HG03108 (cell line): ENCODE data around the gene ITM2C.

Source experiments
- ATAC-seq: cut with Tn5 transposase; IDR thresholded peaks from one replicate; pipeline ENCODE4 v1.9.1; 2021; ENCODE audit warnings: moderate library complexity; ENCODE audit not compliant: unreplicated experiment

Gene ITM2C

DNA sequence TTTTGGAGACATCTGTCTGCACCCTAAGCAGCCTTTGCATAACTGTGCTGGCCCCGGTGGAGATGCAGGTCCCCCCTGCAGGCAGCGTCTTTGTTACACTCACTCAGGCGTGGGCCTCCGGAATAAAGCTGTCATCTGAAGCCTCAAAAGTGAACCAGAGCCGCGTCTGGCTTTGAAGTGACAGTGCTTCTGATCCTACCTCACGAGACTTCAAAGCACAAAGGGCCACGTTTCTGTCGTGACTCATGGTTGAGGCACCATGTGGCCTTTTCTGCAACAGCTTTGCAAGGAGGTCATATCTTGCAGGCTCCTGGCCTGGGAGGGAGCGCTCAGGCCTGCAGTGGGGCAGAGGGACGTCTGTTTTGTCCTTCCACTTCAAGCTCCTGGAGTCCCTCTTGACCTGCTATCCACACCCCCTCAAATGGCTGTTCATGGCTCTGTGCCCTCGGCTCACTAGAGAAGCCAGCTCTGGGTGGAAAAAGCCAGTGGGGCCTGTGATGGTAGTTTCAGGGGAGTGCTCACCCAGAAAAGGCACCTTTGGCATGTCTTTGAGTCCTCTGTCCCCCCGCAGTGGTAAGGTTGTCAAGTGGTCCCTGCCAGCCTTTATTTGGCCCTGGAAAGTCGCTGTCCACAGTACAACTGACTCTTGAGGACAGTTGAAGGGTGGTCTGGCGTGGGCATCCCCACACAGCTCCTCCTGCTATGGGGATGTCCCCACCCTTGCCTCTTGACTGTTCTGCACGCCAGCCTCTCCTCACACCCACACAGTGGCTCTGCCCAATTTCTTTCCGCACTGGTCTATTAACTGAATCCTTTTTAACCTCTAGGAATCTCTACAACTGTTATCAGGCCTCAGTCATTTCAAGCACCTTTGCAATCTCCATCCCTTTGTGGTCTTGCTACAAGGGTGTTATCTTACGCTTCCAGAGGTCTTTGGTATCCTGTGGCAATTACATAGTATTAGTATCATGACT lies 41.0 kb downstream of the ITM2C start:
- no peak for ATAC-seq

DNA sequence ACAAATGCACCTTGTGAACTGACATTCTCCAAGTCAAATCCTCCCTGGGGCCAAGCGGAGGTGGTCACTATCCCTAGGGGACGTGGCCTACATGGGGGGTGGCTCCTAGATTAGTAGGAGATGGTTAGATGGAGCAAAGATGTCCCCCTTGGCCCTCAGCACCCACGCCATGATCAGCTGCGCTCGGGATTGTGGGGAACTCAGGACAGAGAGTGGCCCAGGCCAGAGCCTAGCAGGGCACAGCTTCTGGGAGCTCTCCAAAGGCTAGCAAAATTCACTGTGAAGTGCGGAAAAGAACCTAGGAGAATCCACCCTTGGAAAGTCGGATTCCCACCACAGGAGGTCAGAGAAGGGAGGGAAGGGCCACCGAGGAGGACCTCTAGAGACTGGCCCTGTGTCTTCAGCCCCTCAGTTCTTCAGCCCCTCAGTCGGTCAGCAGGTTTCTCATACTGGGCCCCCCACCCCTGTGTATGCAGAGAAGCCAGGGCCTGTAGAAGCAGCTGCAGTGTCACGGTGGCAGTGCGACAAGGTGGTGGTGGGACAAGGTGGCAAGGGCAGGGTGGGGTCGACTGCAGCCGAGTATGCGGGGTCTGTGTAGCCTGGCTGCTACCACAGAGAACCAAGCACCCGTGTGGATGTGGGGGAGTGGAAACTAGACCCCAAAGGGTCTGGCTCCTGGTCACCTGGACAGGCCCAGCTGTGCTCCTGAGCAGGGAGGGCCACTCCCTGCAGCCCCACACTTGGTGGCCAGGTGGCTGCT lies 41.9 kb downstream of the ITM2C start:
- ATAC-seq: no peak

DNA sequence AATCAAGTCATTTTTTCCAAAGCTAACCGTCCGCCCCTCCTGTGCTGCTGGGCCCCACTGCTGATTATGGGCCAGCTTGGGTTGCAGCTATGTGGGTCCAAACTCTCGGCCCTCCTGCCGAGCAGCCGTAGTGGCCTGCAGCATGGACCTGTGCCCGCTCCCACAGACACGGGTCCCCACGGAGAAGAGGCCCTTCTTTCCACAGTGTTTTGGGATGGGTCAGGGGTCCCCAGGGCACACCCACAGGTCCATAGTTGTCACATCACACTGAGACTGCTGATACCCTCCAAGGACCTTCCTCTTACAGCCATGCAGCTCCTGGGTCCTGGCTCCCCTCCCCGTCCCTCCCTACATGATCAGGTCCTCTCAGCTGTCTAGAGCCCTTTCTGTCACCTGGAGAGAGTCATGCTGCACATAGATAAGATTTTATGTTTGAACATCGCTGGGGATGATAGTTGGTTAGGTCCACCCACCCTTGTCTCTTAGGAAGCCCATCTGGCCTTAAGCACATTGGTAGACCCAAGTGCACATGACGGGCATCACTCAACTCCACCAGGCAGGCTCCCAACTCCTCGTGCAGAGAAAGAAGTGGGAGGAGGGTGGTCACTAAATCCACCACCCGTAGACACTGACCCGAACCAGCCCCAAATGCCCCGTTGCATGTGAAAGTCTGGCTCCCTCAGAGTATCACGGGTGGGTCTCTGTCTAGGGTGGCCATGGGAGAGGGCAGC lies 42.8 kb downstream of the ITM2C start:
- ATAC-seq: no peak

DNA sequence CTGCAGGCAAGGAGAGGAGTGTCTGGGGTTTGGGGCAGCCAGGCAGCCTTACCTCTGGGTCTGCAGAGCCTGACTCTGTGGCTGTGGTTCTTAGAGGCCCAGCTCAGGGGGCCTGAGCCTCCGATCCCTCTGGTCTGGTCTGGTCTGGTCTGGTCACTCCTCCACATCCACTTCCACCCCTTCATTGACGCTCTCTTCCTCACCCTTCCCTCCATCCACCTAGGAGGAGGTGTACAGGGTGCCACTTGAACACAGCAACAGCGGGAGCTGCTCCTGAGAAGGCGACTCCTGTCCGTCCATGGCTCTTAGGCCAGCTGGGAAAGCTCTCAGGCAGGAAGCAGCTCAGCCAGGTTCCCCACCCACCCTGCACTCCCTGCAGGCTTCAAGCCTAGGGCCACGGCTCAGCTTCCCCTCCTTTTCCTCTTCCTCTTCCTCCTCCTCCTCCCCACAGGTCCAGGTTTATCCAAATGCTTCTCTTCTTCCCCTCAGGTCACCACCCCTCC lies 43.4 kb downstream of the ITM2C start:
- no peak for ATAC-seq

DNA sequence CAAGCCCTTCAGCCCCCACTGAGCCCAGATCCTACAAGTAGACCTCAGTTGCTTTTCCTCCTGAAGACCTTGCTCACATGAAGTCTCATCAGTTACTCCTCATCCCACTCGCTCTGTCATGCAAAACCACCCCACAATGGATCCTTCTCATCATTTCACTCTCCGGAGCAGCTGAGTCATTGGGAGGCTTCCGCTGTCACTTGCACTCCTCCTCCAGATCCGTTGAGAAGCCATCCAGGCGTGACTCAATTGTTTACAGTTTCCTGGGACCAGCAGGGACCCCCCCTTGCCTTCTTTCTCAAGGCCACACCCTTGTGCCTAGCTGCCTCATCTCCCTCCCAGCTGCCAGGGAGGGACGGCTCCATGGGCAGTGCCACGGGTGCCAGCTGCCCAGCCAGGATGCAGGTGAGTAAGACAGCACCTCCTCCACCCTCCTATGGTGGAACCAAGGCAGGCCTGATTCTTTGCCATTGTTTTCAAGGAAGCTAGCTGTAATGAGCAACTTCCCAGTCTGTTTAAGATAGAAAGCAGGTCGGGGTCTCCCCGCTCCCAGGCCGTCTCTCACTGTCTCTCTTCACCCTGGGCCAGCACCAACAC lies 44.0 kb downstream of the ITM2C start:
- ATAC-seq: no peak

DNA sequence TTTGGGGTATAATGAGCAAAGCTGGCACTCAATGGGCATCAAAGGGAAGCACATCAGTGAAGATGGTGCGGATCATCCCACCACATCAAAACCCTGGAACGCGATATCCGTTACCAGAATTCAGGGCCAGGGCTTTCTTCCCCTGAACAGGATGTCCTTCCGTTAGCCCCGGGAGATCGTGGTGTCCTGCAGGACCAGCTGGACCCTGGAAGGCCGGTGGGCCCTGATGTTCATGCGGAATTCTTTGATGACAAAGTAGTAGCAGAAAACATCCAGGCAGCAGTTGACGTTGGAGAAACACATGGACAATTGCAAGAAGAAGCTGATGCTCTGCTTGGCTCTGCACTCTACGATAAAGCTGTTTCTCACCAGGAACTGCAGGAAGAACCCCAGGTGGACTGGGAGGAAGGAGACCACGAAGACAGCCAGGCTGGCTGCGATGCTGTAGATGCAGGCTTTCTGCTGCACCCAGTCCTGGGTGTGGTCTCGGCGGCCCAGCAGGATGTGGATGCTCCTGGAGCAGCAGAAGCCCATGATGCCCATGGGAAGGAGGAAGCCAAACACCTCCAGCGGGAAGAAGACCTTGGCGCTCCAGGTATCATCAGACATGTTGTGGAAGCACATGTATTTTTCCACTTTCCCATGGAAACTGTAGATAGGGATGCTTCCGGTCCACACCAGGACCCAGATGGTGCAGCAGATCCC lies 45.3 kb downstream of the ITM2C start:
- ATAC-seq: no peak

DNA sequence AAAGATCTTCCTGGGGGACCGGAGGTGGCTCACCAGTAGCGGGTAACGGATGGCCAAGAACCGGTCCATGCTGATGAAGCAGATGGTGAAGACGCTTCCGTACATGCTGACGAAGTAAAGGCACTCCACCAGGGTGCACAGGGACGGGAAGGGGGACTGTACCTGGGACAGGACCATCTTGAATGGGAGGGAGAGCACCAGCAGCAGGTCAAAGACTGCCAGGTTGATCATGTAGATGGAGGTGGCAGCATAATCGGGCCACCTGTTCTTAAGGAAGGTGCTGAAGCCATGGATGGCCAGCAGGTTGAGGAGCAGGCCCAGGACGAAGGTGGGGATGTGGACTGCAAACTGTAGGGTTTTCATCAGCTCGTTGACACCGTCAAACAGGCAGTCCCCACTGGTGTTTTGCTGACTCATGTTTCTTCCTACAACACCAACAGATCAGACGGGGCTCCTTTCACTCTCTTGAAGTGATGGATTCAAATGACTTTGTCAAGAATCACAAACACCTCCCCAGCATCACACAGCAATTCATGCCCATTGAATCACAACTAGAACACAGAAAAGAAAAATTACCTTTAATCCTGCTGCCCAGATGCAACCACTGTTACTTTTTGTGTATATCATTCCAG lies 45.9 kb downstream of the ITM2C start:
- no peak for ATAC-seq

DNA sequence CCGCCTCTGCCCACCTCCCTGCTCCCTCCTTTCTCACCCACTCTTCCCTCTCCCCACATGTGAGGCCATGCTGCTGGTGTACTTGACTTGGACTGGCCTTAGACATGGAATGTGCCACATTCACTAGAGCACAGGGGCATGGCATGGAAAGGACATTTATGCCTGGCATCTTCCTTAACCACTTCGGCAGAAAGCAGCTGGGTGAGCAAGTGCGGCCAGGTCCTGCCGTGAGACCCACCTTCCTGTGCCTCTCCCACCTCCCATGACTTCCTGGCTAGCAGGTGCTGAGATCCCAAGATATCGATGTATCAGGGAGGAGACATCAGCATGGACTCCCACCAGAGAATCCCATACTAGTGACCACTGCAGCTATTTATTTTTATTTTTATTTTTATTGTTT lies 47.3 kb downstream of the ITM2C start:
- no peak for ATAC-seq

DNA sequence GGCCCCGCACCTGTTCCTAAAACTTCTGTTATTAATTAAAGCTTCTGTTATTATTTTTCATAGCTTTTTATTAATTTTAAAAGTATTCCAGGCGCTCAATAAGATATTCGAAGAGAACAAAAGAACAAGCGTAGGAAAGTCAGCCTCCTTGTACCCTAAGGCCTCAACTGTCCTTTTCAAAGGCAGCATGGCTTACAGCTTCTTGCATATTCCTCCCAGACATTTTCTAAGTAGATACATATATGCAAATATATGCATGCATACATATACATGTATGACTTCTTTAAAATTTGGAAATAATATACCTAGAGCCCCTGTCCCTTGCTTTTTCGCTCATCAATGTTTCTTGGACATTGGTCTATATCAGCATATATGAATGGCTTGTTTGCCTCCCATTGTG lies 48.0 kb downstream of the ITM2C start:
- ATAC-seq: no peak

DNA sequence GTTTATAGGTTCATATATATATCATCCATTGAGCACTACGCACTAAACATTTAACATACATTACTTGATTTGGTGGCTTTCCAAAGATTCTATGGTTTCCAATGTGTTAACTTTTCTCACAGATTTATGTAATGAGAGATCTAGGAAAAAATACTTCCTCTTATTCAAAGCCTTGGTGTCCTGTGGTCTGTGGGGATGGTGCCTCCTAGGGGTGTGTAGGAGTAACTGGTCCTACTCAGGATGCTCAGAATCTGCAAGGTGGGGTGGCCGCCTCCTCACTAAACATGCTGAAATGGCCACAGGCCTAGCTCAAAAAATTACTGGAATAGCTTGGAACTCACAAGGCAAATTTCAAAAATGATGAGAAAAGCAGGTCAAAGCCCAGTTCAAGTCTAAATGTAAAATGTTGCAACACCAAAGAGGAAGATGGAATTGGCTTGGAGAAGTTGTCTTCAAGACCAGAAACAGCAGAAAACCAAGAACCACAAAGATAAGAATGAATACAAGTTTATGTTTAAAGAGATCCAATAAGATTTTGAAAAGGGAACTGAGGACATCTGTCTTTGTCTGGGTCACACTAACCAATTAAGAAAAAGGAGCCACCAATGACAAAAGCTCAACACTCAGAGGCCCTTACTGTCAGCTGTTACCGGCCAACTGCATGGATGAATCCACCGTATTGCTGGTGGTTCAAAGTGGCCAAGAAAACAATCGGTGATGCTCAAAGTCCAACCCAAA lies 48.8 kb downstream of the ITM2C start:
- ATAC-seq: no peak

DNA sequence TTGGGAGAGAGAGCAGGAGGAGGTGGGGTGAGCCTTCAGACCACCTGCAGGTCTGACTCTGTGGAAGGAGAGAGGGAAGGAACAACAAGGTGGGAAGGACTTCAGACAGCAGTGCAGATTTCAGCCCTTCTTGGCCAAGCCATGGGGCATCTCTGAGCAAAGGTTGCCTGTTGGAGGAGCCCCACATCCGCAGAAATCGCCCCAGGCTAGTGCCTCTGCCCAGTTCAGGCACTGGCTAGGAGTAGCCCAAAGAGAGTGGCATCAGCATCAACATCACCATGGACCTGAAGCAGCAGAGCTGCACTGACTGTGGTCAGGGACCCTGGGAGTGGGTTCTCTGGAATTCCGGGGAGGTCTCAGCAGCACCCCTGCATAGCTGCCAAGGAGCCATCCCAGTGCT lies 50.1 kb downstream of the ITM2C start:
- no peak for ATAC-seq

DNA sequence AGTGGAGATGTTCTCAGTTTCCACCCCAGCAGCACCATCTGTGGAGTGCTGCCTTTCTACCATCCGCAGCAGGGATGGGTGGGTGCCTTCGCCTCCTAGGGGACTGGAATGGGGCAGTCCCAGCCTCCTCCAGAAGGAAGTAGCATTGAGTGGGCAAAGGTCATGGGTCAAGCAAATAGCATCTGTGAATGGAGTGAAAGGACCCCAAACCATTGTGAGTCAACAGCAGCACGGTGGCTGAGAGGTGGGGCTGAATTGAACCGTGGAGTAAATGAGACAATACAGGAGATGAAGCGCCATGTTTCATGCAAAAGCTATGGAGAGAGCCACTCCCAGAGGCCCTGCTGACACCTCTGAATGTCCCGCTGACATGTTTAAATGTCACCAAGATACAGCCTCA lies 50.6 kb downstream of the ITM2C start:
- ATAC-seq: no peak

DNA sequence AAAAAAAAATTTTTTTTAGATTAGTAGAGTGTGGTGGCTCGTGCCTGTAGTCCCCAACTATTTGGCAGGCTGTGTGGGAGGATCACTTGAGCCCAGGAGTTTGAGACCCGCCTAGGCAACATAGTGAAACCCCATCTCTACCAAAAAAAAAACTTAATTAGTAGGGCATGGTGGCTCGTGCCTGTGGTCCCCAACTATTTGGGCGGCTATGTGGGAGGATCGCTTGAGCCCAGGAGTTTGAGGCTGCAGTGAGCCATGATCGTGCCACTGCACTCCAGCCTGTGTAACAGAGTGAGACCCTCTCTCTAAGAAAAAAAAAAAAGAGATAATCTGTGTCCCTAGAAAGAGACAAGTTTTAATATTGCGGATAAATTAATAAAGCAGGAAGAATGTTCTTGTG lies 51.5 kb downstream of the ITM2C start:
- no peak for ATAC-seq

DNA sequence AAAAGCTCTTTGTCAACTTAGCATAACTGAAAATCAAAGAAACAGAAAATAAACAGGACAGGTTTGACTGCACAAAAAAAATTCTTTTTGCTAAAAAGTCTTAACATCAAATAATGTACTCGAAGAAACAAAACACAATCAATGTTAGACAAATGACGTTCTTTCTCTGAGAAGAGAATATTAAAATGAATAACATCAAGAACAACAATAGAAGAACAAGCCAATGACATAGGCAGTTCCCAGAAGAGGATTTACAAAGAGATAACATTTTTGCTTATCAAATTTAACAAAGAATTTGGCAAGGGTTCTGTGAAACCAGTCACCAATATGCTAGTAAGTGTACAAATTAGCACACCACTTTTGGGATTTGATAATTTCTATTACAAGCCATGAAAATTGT lies 54.5 kb downstream of the ITM2C start:
- ATAC-seq: no peak

DNA sequence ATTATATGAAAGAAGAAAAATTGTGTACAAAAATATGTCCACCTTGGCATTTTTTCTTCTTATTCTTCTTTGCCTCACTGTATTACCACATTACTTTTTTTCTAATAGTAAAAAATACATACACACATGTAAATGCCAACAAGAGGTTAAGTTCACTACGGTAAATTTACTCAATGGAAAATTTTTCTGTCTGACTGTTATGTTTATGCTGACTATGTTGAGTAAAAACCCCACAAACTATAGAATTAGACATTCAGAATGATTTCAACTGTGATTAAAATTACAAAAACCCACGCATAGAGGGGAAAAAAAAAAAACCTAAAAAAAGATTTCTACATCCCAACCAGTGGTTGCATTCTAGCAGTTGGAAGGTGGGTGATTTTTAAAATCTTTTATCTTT lies 54.9 kb downstream of the ITM2C start:
- no peak for ATAC-seq

DNA sequence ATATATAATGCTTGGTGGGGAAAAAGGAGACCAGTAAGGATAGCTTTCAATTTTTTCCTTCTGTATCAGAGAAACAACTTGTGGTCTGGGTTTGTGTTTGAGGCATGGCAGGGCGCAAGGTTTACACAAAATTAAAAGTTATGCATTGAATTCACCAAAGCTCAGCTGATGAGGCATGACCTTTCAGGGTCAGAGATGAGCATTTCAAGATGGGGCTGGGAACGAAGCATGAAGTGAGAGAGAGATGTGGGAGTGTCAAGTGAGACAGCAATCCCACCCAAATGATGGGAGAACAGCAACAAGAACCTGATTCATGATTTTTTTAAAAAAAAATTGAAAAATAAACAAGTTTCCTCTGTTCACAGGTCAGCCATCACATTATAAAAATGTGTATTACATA lies 55.4 kb downstream of the ITM2C start:
- ATAC-seq: no peak

DNA sequence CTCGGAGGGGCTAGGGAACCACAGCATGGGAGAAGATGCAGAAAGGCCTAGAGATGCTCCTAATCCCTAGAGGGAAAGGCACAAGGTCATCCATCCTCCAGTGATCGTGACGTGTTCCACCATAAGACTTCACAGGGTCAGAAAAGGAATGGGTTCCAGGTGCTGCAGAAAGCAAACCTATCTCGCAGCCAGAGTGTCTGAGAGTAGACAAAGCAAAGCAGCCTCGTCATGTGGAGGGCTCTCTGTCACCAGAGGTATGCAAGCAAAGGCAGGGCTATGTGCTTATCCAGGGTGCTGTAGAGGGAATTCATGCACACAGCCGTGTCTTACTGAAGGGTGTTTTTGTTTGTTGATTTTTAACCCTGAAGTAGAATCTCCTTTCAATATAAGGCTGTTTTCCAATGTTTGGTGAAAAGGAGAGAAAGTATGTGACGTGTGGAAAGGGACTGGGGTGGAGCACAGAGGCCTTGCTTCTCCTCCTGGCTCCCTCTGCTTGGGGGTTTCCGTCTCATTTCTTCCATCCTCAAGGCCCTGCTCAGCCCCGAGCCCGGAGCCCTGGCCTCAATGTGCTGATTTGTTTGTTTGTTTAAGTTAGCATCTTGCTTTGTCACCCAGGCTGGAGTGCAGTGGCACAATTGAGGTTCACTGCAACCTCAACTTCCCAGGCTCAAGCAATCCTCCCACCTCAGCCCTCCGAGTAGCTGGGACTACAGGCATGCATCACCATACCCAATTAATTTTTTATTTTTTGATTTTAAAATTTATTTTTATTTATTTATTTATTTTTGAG lies 57.3 kb downstream of the ITM2C start:
- no peak for ATAC-seq

DNA sequence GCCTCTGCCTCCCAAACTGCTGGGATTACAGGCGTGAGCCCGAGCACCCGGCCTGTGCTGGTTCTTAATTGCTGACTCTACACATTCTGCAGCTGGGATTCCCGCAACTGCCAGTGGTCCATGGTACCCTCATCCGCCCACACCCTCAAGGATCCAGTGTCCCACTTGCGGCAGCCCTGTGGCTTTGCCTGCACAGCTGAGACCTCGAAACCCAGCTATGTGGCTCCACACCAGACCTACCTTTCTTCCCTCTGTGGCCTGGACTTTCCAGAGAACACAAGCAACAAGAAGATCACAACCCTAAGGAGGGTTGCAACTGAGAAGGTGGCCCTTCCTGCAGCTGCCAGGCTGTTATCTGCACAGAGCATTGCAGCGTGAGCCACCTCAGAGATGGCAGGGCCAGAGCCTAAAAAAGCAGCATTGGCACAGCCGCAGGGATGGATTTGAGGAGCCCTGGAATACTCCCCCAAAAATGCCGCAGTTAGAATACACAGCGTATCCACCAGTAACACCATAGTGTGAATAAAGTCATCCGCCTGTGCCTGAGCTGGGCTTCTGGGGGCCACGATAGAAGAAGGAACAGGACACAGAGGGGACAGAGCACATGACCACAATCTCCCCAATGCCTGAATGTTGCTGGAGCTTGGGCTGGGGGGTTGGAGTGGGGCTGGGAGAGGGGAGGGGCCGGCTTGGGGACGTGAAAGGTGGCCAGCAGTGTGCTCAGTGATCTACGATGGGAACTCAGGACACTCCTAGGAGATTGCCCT lies 58.4 kb downstream of the ITM2C start:
- no peak for ATAC-seq
